Central memory CD4-positive, alpha-beta T cell (primary cell): Measurements from ENCODE around the gene TUBD1.

Experiments used
- DNase-seq: peaks from one replicate; pipeline ENCODE4 v3.0.0; 2022

TUBD1 gene

DNA sequence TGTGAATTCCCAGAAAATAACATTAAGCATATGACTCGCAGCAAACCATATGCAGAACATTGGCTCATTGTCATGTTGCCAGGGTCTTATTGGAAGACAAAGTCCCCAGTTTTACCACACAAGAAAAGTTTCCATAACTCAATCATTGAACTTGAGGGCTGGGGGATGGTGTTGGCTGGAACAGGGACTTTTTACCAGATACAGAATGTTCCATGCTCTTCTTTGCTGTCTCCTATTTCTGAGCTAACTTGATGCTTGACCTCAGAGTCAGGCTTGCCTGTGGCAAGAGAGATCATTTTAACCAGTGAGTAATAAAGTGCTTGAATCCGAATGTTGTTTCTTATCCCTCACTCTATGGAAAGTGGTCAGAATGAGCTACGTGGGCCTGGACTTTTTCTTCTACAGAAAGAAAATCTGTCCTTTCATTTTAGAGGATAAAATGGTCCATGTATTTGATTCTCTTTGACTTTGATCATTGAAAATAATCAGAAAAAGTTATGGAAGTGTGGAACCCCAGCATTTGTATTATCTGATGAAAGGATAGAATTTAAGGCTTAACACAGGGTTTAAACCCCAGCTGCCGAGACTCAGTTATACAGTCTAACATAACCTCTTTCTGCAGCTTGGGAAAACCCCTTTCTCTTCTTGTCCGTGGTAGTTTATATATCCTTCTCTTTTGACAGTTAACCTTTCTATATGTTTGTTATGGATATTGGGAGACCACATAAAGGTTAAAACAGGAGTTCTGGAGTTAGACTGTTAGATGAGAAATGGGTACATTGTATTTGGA, 67.0 kb downstream of the TUBD1 start:
- DNase-seq: no peak

DNA sequence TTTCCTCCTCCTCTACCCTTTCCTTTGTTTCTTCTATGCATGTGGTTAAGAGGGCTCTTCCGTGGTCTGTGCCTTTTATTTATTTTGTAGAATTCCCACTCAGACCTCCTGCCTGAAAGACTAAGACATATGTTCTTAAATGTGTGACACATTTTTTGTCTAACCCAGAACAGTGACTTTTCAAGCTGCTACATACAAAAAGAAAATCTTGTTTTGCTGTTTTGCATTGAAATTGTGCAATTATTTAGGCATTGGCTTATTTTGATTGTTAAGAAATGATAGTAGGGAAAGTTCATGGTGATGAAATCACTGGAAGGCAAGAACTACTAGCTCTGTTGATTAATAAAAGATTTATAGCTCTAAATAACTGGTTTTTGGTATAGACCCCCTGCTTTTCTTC, 76.8 kb downstream of the TUBD1 start:
- DNase-seq: no peak

DNA sequence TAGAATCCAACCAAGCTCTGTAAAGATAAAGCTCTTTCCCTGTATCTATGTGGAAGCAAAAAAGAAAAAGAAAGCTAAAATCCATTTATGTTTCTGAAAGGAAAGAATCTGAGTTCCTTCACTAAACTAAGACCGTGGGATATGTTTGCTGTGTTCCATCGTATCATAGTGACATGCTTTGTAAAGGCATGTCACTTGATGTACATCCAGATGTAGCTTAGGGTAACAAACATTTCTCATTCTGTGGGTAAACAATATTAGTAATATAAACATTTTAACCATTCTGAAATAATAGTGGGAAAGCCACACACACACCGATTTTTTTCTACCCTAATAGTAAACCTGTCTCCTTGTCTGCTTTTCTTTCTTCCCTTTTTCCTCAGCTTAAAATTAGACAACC, 78.1 kb downstream of the TUBD1 start:
- DNase-seq: no peak

DNA sequence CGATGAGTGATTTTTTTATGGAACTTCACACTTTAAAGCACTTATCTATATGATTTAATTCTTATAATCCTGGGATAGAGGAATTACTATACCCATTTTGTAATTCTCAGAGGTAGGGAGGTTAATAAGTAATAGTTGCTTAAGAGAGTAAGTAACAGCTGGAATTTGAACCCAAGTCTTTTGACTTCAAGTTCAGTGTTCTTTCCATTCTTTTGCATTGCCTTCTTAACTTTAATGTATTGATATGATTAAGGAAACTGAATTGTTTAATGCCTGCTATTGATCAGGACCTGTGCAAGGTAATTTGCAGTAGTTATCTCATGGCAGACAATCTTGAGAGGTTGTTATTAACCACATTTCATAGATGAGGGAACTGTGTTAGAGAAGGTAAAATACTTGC, 78.5 kb downstream of the TUBD1 start:
- DNase-seq: no peak

DNA sequence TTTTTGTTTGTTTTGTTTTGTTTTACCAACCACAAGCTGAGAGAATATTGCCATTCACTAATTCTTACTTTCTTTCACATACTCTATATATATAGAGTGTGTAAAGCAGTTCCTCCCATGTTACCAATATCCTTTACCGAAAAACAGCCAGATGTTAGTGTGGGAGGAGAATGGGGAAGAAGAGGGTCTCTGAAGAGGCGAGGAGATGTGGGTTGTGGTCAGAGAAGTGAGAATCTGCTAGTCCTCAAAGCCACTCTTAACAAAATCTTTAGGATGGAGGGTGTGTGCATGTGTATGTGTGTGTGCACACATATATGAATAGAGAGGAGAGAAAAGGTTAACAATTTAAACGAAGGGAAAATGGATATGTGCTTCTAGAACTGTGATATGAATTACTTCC, 80.6 kb downstream of the TUBD1 start:
- DNase-seq: no peak

DNA sequence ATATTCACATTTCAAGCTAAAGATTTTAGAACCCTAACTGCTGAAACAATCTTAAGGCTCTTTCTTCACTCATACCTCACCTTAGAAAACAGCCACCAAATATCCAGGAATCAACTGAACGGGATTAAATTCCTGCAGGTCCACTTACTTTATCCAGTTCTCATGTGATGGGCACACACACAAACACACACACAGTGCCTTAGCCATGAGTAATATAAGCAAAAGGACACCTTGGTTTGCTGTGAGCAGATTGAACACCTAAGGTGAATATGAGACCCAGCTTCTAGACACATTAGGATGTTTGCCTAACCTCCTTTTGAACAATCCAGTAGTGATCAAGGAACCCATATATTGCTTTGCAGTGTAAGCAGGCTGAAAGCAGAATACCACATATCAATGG, 81.5 kb downstream of the TUBD1 start:
- DNase-seq: no peak

DNA sequence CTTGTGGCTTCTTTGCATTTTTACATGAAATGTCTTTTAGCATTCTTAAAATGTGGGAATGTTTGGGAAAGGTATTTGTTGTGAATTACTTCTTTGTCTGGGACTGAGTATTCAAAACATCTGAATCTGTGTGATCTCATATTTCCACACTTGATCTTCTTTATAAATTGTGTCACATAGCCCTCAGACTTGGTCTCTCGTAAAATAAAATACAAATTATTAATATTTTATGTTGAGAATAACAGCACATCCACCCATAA, 81.9 kb downstream of the TUBD1 start:
- DNase-seq: no peak
